ENCODE data around the gene VSIR.
A peak's percentile ranks its signal among the peaks of the same experiment; 100 is the strongest.

Gene VSIR

DNA sequence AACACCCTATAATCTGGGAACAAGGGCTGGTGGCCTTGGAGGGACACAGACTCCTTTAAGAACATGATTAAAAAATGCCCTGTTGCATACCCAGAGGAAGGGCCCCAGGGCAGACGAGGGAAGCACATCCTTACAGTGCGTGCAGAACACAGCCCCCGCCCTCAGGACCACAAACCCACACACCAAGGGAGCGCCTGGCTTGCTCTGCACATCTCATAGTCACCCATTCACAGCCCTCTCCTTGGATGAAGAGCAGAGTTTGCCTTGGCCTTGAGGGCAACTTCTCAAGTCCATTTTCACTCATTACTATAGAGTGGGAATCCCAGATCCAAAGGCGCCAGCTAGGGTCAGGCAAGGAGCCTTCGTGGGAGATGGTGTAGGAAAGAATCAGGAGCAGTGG, 6.3 kb upstream of the VSIR start:
- Mint-ChIP-seq H3K9me3 (ENCODE audit: low read depth) (no peaks in the 10 kb centered on the region), H3K36me3 (no peaks in the 10 kb centered on the region), H3K4me1 (ENCODE audit: low read depth) (peaks cover 31% of the 10 kb centered on the region), H3K27me3 (no peaks in the 10 kb centered on the region), H3K27ac (no peak overlapping the region), H3K4me3 (no peak overlapping the region)

GRCh38 chr10:71778071-71778825, 4.9 kb upstream of the VSIR start:
- Mint-ChIP-seq H3K27me3 (no peaks in the 10 kb centered on the region), H3K4me1 (ENCODE audit: low read depth) (peaks cover 41% of the 10 kb centered on the region), H3K36me3 (no peaks in the 10 kb centered on the region)

DNA sequence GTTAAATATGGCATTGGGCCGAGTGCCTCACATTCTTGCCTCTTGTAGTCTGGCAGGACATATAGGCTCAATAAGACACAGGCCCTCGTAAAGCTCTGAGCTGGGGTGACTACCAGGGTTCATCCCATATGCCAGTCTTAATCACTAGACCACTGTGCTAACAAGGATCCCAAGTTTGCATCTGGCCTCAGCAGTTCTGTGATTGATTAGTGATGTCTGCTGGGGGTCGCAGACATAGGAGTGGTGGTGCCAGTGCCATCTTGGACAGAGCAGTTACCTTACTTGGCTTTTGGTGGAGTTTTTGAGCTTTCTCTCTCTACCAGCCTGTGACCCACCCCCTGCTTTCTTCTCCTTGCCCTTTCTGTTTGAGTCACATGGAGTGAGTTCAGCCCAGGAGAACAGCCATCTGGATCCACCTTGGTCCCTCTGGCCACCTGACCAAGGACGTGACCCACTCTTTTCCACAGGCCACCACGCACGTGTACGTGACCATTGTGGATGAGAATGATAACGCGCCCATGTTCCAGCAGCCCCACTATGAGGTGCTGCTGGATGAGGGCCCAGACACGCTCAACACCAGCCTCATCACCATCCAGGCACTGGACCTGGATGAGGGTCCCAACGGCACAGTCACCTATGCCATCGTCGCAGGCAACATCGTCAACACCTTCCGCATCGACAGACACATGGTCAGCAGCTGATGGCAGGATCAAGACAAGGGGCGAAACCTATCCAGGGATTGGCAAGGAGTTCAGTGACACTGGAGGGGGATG, 4.1 kb upstream of the VSIR start:
- H3K27me3 Mint-ChIP-seq = no peaks in the 10 kb centered on the region
- no peaks in the 10 kb centered on the region for H3K9me3 Mint-ChIP-seq (ENCODE audit: low read depth)
- no peak overlapping the region for H3K4me3 Mint-ChIP-seq
- H3K4me1 Mint-ChIP-seq (ENCODE audit: low read depth) = peaks cover 40% of the 10 kb centered on the region
- no peaks in the 10 kb centered on the region for H3K36me3 Mint-ChIP-seq
- peak overlapping the region; percentile 41 for H3K27ac Mint-ChIP-seq

More at GRCh38 chr10:71778071-71778825, 4.9 kb upstream of the VSIR start:
- Mint-ChIP-seq H3K9me3 (ENCODE audit: low read depth) (no peaks in the 10 kb centered on the region), H3K27ac (no peak overlapping the region), H3K4me3 (no peak overlapping the region)

DNA sequence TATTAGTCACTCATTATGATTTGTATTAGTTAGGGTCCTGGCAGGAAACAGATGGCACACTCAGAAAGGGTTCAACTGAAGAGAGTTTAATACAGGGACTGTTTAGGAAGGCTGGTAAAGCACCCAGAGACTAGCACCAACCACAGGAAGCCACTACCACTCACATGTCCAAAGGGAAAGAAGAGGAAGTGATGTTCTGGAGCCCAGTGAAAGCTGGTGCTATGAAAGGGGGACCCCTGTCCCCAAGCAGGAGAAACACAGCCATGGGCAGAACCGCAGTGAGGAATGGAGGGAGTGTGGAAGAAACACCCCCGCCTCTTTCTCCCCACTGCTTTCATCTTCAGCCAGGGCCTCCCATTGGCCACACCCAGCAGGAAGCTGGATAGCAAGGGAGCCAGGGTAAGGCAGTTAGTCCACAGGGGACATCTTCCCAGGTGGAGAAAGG, 3.2 kb upstream of the VSIR start:
- Mint-ChIP-seq H3K27me3 (no peaks in the 10 kb centered on the region), H3K4me1 (ENCODE audit: low read depth) (peaks cover 48% of the 10 kb centered on the region), H3K27ac (peak overlapping the region; percentile 91), H3K4me3 (no peak overlapping the region), H3K36me3 (no peaks in the 10 kb centered on the region), H3K9me3 (ENCODE audit: low read depth) (no peaks in the 10 kb centered on the region)

DNA sequence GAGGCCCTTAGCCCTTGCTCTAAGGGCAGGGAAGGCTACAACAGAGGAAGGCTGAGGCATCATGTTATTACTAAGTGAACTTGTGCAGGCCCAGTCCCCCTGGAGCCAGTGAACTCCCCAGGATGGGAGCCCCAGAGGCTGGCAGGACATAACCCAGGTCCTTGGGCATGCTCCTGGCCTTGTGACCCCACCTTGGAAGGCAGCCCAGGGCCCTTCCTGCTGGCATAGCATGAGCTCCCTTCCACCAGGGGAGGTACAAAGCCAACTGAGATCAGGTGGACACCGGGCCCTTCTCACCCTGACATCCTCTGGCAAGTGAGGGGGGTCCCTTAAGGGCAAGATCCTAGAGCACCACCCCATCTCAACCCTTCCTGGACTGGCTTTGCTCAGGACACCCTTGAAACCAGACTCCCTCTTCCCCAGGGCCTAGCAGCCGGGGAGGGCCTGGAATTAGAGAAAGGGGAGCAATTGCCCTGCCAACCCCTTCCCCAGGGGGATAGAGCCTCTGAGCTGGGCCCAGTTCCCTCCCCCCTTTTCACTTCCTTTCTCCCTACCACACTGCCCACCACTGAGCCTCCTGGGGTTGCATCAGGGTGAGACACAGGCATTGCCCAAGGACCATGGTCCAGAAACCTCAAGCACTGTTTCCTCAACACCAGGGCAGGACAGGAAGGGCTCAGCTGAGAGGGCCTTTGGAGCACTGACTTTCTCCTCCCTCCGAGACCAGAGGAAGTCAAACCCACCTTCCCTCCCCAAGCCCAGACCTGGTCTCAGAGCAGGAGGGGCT, 1.8 kb upstream of the VSIR start:
- H3K27ac Mint-ChIP-seq = peak overlapping the region; percentile 91
- no peaks in the 10 kb centered on the region for H3K36me3 Mint-ChIP-seq
- H3K4me1 Mint-ChIP-seq (ENCODE audit: low read depth) = peaks cover 56% of the 10 kb centered on the region
- no peaks in the 10 kb centered on the region for H3K27me3 Mint-ChIP-seq
- peak overlapping the region; percentile 92 for H3K4me3 Mint-ChIP-seq
- H3K9me3 Mint-ChIP-seq (ENCODE audit: low read depth) = no peaks in the 10 kb centered on the region

DNA sequence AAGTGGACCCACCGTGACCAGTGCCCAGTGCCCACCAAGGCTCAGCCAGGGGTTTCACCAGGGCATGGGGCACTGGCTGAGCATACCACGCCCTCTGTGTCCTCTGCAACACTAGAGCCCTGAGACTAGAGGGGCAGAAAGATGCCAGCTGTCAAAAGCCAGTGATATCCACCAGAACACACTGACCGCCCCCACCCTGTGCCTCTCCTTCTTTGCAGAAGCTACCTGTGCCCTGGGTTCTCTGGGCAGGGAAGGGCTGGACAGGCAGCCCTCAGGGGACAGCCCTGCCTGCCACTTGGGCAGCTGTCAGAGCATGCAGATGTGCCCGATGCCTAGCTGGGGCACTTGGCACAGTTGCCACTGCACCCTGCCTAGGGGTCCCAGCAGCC, 494 bp downstream of the VSIR start:
- H3K27ac Mint-ChIP-seq = peak overlapping the region; percentile 98
- no peaks in the 10 kb centered on the region for H3K9me3 Mint-ChIP-seq (ENCODE audit: low read depth)
- H3K36me3 Mint-ChIP-seq = peaks cover 8% of the 10 kb centered on the region
- H3K4me1 Mint-ChIP-seq (ENCODE audit: low read depth) = peaks cover 75% of the 10 kb centered on the region
- no peaks in the 10 kb centered on the region for H3K27me3 Mint-ChIP-seq
- H3K4me3 Mint-ChIP-seq = peak overlapping the region; percentile 94

- peak overlapping the region; percentile 94 for H3K4me3 Mint-ChIP-seq
Measured at GRCh38 chr10:71771821-71772617, 1.3 kb downstream of the VSIR start.

GRCh38 chr10:71771204-71771603, 2.1 kb downstream of the VSIR start:
- H3K9me3 Mint-ChIP-seq (ENCODE audit: low read depth) = no peaks in the 10 kb centered on the region
- H3K4me1 Mint-ChIP-seq (ENCODE audit: low read depth) = peaks cover 78% of the 10 kb centered on the region
- H3K4me3 Mint-ChIP-seq = peak overlapping the region; percentile 94
- H3K27me3 Mint-ChIP-seq = no peaks in the 10 kb centered on the region
- peak overlapping the region; percentile 98 for H3K27ac Mint-ChIP-seq
- peaks cover 8% of the 10 kb centered on the region for H3K36me3 Mint-ChIP-seq

More at GRCh38 chr10:71771821-71772617, 1.3 kb downstream of the VSIR start:
- peak overlapping the region; percentile 98 for H3K27ac Mint-ChIP-seq
- peaks cover 78% of the 10 kb centered on the region for H3K4me1 Mint-ChIP-seq (ENCODE audit: low read depth)
- H3K27me3 Mint-ChIP-seq = no peaks in the 10 kb centered on the region
- peaks cover 8% of the 10 kb centered on the region for H3K36me3 Mint-ChIP-seq
- no peaks in the 10 kb centered on the region for H3K9me3 Mint-ChIP-seq (ENCODE audit: low read depth)

DNA sequence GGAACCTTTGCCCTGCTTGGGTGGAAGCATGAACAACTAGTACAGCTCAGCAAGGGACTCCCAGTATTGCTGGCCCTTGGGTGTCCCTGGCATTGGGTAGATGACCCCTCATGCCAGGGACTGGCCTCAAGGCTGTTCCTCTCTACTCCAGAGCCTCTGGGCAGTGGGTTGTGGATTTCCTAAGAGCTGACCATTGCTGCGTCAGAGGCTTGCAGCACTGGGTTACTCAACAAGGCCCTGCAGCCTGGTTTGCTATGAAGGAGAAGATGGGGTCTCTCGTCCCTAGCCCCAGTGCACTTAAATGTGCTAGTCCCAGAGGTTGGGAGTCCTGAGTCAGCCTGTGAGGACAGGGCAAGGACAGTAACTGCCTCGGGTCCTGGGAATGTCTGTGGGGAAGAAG, 2.5 kb downstream of the VSIR start:
- Mint-ChIP-seq H3K9me3 (ENCODE audit: low read depth) (no peaks in the 10 kb centered on the region), H3K27ac (peak overlapping the region; percentile 98), H3K27me3 (no peaks in the 10 kb centered on the region), H3K36me3 (peaks cover 8% of the 10 kb centered on the region), H3K4me1 (ENCODE audit: low read depth) (peaks cover 77% of the 10 kb centered on the region), H3K4me3 (peak overlapping the region; percentile 94)

DNA sequence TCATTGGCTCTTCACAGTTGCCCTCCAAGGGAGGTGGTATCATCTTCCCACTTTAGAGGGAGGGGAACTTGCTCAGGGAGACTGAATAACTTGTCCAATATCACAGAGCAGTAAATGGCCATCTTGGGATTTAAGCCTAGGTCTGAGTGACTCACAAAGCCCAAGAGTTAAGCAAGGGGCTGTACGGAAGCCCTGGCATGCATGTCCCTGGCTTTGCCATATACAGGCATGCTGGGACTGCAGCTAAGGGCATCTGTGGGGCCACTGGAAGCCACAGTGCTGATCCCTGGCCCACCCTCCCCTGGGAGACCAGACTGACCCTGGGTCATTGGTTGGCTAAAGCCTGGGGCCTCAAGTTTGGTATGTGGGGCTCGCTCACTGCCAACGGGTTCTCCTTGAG, 3.1 kb downstream of the VSIR start:
- peaks cover 8% of the 10 kb centered on the region for H3K36me3 Mint-ChIP-seq

GRCh38 chr10:71769279-71769823, 4.0 kb downstream of the VSIR start:
- H3K4me3 Mint-ChIP-seq = peak overlapping the region; percentile 94
- peaks cover 8% of the 10 kb centered on the region for H3K36me3 Mint-ChIP-seq
- peak overlapping the region; percentile 98 for H3K27ac Mint-ChIP-seq
- no peaks in the 10 kb centered on the region for H3K9me3 Mint-ChIP-seq (ENCODE audit: low read depth)
- peaks cover 78% of the 10 kb centered on the region for H3K4me1 Mint-ChIP-seq (ENCODE audit: low read depth)
- H3K27me3 Mint-ChIP-seq = no peaks in the 10 kb centered on the region

More for the DNA sequence above, 3.1 kb downstream of the VSIR start:
- no peaks in the 10 kb centered on the region for H3K9me3 Mint-ChIP-seq (ENCODE audit: low read depth)
- H3K27ac Mint-ChIP-seq = peak overlapping the region; percentile 98
- peaks cover 77% of the 10 kb centered on the region for H3K4me1 Mint-ChIP-seq (ENCODE audit: low read depth)
- peak overlapping the region; percentile 94 for H3K4me3 Mint-ChIP-seq
- H3K27me3 Mint-ChIP-seq = no peaks in the 10 kb centered on the region

GRCh38 chr10:71767420-71768035, 5.8 kb downstream of the VSIR start:
- peaks cover 8% of the 10 kb centered on the region for H3K36me3 Mint-ChIP-seq
- H3K4me1 Mint-ChIP-seq (ENCODE audit: low read depth) = peaks cover 90% of the 10 kb centered on the region
- H3K27ac Mint-ChIP-seq = peak overlapping the region; percentile 95
- H3K9me3 Mint-ChIP-seq (ENCODE audit: low read depth) = no peaks in the 10 kb centered on the region
- peak overlapping the region; percentile 94 for H3K4me3 Mint-ChIP-seq
- H3K27me3 Mint-ChIP-seq = no peaks in the 10 kb centered on the region

DNA sequence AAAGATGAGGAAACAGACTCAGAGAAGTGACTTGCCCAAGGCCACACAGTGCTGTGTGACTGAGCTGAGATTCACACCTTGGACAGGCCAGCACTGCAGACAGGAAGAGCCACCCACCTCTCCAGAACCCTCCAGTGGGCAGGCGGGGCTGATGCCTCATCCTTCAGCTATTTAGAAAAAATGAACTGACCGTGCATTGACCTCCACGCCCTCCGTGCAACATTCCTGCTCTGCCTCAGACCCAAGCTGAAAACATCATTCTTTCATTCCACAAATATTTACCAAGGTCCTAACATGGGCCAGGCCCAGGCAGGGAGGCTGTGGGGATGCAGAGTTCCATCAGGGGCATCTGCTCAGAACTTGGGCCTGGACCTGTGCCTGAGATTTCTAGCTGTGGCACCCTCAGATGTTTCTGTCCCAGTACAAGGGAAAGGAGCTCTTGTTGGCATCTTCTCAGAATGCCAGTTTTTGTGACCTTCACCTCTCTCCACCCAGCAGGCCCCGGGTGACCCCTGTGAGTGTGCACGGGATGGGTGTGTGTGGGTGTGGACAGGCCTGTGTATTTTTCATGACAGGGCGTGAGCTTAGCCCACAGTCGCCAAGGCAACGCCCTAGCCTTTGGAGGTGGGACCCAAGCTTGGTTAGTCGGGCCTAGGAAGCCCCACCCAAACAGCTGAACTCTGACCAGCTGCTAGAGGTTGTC, 6.5 kb downstream of the VSIR start:
- no peaks in the 10 kb centered on the region for H3K9me3 Mint-ChIP-seq (ENCODE audit: low read depth)
- peak overlapping the region; percentile 94 for H3K4me3 Mint-ChIP-seq
- H3K4me1 Mint-ChIP-seq (ENCODE audit: low read depth) = peaks cover 91% of the 10 kb centered on the region
- peak overlapping the region; percentile 95 for H3K27ac Mint-ChIP-seq
- no peaks in the 10 kb centered on the region for H3K27me3 Mint-ChIP-seq
- peaks cover 8% of the 10 kb centered on the region for H3K36me3 Mint-ChIP-seq

Data from activated naive CD8-positive, alpha-beta T cell (primary cell).